ENCODE measurements around the gene COL4A2. TPM values are rescaled to one million over a fixed set of nuclear protein-coding genes. Genes with fewer than 3 reads are reported as not detected.
A peak's percentile ranks its signal among the peaks of the same experiment; 100 is the strongest.

Gene COL4A2
- total RNA-seq, 1 experiment from 2014 or later, result 38.4 TPM

DNA sequence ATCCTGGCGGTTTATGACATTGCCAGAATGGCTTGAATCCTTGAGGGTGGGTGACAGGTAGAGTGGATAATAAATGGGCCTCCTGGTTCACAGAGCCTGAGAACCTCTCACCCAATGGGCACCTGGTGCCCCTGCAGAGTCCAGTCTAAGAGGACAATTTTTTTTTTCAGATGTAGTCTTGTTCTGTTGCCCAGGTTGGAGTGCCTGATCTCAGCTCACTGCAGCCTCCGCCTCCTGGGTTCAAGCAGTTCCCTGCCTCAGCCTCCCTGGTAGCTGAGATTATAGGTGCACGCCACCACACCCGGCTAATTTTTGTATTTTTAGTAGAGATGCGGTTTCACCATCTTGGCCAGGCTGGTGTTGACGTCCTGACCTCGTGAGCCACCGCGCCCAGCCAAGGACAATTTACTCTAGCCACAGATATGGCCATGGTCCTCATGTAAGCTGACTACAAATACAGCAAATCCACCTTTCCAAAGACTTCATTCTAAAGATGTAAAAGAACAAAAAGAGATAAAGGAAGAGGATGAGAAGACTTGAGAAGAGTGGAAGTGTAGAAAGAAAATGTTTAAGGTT lies 33.0 kb downstream of the COL4A2 start:
- no peak for DNase-seq (ENCODE audit: low spot score)

DNA sequence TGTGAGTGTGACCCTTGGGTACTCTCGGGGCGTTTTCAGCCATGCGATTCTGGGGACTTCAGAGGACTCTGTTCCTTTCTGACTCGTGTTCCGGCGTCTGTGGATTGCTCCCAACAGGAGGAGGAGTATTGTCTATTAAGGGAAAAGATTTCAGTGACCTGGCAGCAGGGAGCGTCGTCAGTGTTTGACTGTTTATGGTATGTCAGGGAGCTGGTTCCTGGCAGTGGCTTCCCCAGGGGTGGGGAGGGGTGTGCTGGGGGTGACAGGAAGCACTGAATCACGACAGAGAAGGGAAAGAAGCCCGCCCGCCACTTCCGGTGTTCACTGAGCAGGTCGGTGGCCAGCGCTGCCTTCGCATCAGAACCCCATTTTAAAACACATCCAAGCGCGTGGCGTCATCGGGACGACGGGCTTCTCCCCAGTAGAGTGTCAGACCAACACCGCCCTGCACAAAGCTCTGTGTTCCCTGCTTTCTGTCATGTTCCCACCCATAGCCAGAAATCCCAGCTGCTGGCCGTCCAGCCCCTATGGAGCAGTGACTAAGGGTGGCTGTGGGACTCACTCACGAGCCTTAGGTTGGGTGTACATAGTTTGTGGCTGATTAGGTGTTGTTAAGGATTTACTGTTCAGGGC lies 33.8 kb downstream of the COL4A2 start:
- DNase-seq (ENCODE audit: low spot score), result no peak

GRCh38 chr13:110341445-110342244 lies 34.6 kb downstream of the COL4A2 start:
- DNase-seq (ENCODE audit: low spot score), result no peak

DNA sequence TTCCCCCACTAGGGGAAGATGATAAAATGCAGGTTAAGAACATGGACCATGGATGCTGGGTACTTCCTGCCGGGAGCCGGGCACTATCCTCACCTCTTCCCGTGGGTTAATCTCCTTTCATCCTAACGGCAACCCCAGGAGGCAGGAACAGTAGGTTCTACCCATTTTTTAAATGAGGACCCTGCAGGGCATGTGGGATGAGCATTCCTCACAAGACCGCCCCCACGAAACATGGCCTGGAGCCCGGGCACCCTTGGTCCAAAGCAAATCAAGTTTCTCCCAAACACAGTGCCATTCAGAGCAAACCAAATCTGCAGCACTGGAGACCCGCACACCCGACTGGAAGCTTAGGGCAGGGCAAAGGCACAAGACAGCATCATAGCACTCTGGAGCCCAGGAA lies 35.4 kb downstream of the COL4A2 start:
- no peak for DNase-seq (ENCODE audit: low spot score)

GRCh38 chr13:110343241-110343865 lies 36.3 kb downstream of the COL4A2 start:
- DNase-seq (ENCODE audit: low spot score), result peak; percentile 35

DNA sequence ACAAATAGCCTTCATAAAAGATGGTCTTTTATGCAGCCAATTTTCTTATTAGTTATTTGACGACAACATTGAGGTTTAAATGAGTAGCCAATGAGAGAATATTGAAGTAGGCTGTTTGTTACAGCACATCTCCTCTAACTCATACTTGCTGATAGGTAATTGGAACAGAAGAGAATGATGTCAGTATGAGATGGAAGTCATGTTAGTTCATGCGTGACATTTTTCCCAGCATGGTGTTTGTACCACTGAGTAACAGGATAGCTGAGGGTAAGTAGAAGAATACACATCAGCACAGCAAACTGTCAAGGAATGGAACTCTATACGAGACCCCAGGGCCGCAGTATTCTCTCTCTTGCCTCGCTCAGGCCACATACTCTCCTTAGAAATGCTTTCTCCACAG lies 37.2 kb downstream of the COL4A2 start:
- no peak for DNase-seq (ENCODE audit: low spot score)

DNA sequence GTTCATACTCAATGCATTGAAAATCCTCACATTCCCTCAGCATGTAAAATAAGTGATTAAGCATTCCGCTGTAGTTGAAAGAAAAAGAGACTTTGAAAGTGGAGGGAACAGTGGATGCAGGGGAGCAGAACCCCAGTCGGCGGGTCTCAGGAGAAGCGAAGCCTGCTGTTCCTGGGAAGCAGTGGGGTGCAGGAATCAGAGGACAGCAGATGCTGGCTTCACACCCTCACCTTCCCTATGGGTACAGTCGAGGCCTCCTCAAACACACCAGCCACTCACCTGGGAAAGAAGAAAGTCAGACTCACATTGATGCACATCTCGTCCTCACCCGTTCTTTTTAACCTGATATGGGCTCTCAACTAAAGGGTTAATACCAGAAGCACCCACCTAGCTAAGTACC lies 38.2 kb downstream of the COL4A2 start:
- DNase-seq (ENCODE audit: low spot score), result no peak

GRCh38 chr13:110345701-110346100 lies 38.6 kb downstream of the COL4A2 start:
- DNase-seq (ENCODE audit: low spot score), result no peak

DNA sequence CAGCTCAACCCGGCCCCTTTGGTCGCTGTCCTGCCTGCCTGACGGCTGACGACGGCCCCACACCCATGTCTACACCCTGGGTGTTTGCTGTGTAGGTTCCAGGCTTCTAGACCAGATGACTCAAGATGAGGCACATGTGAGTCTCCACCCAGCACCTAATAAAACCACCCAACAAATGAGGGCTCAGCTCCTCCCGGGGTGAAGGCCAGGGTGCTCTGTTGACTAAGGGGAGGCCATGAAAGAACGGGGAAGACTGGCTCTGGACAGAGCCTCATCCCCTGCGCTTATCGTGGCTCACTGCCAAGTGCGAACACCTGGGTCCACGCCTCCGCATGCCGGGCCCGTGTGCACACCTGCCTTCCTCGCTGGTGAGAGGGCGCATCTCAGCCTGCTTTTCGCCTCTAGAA lies 39.6 kb downstream of the COL4A2 start:
- peak; percentile 95 for DNase-seq (ENCODE audit: low spot score)

DNA sequence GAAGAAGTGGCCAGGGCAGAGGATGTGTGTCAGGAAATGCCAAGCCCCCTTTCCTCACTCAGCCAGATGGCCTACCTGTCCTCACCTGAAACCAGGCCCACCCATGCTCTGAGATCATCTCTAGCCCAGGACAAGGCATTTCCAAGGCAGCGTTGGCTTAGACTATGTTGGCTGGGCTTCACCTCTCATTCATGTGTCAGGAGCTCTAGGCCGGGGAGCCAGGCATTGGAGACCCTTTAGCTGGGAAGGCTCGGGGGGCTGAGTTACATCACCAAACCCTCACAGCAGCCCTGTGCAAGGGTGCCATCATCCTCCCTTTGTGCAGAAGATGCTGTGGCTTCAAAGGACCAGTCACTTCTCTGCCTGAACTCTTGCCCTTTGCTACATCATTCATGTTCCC lies 40.0 kb downstream of the COL4A2 start:
- DNase-seq (ENCODE audit: low spot score), result no peak

- peak; percentile 64 for DNase-seq (ENCODE audit: low spot score)
Measured at GRCh38 chr13:110347535-110348308, 40.6 kb downstream of the COL4A2 start.

- no peak for DNase-seq (ENCODE audit: low spot score)
Measured at GRCh38 chr13:110348309-110349105, 41.4 kb downstream of the COL4A2 start.

DNA sequence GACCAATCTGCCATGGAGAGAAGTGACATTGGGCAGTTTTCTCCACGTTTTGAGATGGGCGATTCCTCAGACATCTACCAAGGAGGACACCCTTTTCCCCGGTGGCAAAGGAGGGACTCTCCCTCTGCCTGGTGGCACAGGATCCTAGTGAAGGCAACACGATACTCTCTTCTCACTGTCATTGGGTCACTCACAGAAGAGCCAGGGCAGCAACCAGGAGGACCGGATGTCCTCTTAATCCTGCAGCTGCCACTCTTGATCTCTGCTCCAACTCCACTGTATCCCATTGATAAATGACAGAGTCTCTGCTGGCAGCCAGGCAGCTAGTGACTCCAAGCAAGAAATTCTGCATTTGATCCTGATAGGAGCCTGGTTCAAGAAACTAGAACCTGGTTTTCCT lies 42.2 kb downstream of the COL4A2 start:
- DNase-seq (ENCODE audit: low spot score), result no peak

- no peak for DNase-seq (ENCODE audit: low spot score)
Measured at GRCh38 chr13:110350049-110350448, 43.0 kb downstream of the COL4A2 start.

DNA sequence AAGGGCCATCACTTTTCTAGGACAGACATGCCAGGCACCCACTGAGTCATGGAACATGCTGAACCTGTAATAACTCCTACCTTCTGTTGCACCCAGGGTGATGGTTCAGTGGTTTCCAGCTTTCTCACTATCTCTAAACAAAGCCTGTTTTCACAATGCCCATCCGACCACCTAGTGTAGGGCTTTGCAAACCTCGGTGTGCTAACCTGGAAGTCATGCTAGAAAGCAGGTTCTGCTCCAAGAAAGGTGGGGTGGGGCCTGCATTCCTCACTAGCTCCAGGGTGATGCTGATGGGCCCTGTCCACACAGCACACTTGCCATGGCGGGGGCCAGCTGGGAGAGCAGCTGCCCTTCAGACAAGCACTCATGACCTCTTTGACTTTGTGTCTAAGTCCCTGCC lies 43.4 kb downstream of the COL4A2 start:
- DNase-seq (ENCODE audit: low spot score), result no peak

DNA sequence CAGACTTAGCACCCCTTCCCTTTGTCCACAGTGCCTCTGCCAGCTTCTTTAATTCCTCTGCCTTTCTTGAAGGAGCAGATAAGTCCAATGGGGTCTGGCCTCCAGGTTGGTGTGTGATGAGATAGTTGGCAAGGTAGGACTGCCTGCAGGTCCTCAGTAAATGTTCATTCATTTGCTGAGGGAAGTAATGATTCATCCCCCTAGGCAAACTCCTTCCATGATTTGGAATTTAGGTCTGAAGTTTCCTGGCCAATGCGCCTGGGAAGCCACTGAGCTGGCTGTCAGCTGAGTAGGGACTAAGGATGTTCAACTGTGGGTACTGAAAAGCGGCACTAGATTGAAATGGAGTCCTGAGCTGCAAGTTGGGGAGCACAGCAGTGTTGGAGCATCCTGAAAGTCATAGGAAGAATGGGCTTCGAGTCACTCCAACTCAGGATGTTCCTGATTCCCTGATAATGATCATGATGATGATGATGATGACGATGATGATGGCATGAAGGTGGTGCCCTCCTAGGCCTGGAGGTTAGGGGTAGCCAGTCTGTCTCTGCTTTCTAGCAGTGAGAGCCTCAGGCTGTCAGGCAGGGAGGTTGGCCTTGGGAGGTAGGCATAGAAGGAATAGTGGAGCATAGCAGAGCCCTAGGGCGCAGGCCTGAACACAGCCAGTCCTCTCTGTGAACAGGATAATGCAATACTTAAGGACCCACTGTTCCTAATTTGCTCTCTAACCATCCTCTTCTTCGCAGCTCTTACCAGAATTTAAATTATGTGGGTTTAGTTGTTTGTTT lies 44.7 kb downstream of the COL4A2 start:
- no peak for DNase-seq (ENCODE audit: low spot score)

GRCh38 chr13:110352735-110353134 lies 45.7 kb downstream of the COL4A2 start:
- no peak for DNase-seq (ENCODE audit: low spot score)

- DNase-seq (ENCODE audit: low spot score), result no peak
Measured at GRCh38 chr13:110353339-110353977, 46.4 kb downstream of the COL4A2 start.

DNA sequence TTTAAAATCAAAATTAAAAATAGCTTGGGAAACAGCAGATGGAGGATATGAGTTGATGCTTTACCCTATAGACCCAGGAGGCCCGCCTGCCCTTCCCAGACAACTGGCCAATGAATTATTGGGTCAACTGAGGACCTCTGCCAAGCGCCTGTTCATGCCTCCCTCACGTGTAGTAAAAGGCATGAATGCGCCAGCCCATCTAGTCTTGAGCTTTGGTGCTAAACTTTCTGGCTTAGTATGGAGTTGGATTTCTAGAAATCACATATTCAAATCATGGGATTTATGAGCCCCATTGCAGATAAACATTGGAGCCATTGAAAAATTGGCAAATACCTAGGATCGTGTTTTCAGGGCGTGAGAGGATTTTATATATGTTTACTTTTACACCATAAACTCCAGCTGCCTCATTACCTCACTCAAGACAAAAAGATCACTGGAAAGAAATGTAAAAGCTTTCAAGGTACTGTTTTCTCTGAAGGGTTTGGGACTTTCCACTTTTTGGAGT lies 47.1 kb downstream of the COL4A2 start:
- DNase-seq (ENCODE audit: low spot score), result no peak
